Neural cell (in vitro differentiated cells): ENCODE measurements around the gene KCNK13. TPM values are rescaled to one million over a fixed set of nuclear protein-coding genes. Genes with fewer than 3 reads are reported as not detected.

ENCODE experiments used
- H2AFZ ChIP-seq: fragments of 200-600, 300-800 bp; sonication (generic), shearing (Covaris generic); 2 replicates; pipeline ENCODE4 v1.6.0; 2014; ENCODE audit warnings: low read depth, mild to moderate bottlenecking, antibody characterized with exemption, low read length, moderate library complexity
- H3F3A ChIP-seq: fragments of 200-600 bp; shearing (Covaris generic); 2 replicates; pipeline ENCODE4 v1.6.1; 2016; ENCODE audit warnings: mild to moderate bottlenecking, moderate library complexity, mixed read lengths, antibody characterized with exemption, low read length; ENCODE audit not compliant: insufficient read depth, poor library complexity, severe bottlenecking
- H3K27ac ChIP-seq: fragments of 200-600, 300-800 bp; sonication (generic), shearing (Covaris generic); 2 replicates; pipeline ENCODE4 v1.5.1; 2014; ENCODE audit warnings: mild to moderate bottlenecking, low read length, moderate library complexity
- H3K27me3 ChIP-seq: fragments of 300-800, 200-600 bp; sonication (generic), shearing (Covaris generic); 2 replicates; pipeline ENCODE4 v1.6.0; 2014; ENCODE audit warnings: mild to moderate bottlenecking, low read depth, low read length, moderate library complexity; ENCODE audit not compliant: insufficient read depth
- H3K36me3 ChIP-seq: fragments of 300-800, 200-600 bp; sonication (generic), shearing (Covaris generic); 2 replicates; pipeline ENCODE4 v1.5.1; 2014; ENCODE audit warnings: mild to moderate bottlenecking, antibody characterized with exemption, low read length, moderate library complexity; ENCODE audit not compliant: insufficient read depth
- H3K4me2 ChIP-seq: fragments of 300-800, 200-600 bp; sonication (generic), shearing (Covaris generic); 2 replicates; pipeline ENCODE4 v1.6.0; 2014; ENCODE audit warnings: mild to moderate bottlenecking, low read length
- H3K4me3 ChIP-seq: fragments of 300-800, 200-600 bp; sonication (generic), shearing (Covaris generic); 2 replicates; pipeline ENCODE4 v1.5.1; 2014; ENCODE audit warnings: mild to moderate bottlenecking, low read length, moderate library complexity
- H3K79me2 ChIP-seq: fragments of 200-600 bp; shearing (Covaris generic); replicated peaks from 2 replicates; pipeline ENCODE4 v1.6.0; 2014; ENCODE audit warnings: mild to moderate bottlenecking, low read length, moderate library complexity; ENCODE audit not compliant: insufficient read depth
- H3K9ac ChIP-seq: fragments of 300-800, 200-600 bp; sonication (generic), shearing (Covaris generic); 2 replicates; pipeline ENCODE4 v1.6.1; 2016; ENCODE audit warnings: mild to moderate bottlenecking, low read length, mixed read lengths
- H3K9me2 ChIP-seq: fragments of 200-600 bp; shearing (Covaris generic); 2 replicates; pipeline ENCODE4 v1.6.1; 2016; ENCODE audit warnings: mild to moderate bottlenecking, low read length, mixed read lengths; ENCODE audit not compliant: insufficient read depth
- H3K9me3 ChIP-seq: fragments of 200-600, 300-800 bp; sonication (generic), shearing (Covaris generic); 2 replicates; pipeline ENCODE4 v1.6.1; 2016; ENCODE audit warnings: mild to moderate bottlenecking, mixed run types, low read length, moderate library complexity, mixed read lengths
- H4K20me1 ChIP-seq: fragments of 200-600 bp; shearing (Covaris generic); 2 replicates; pipeline ENCODE4 v1.6.1; 2016; ENCODE audit warnings: mild to moderate bottlenecking, mixed run types; ENCODE audit not compliant: insufficient read depth
- EP300 ChIP-seq: fragments of 450-650 bp; conservative IDR thresholded peaks from 2 replicates; pipeline ENCODE4 v1.6.1; 2014; ENCODE audit warnings: antibody characterized with exemption, mild to moderate bottlenecking, moderate library complexity; ENCODE audit not compliant: poor library complexity, severe bottlenecking
- EZH2 ChIP-seq: fragments of 200-600, 300-800 bp; shearing (Covaris generic), sonication (generic); IDR thresholded peaks from 2 replicates; pipeline ENCODE4 v1.6.1; 2014; ENCODE audit warnings: antibody characterized with exemption, low read length, borderline replicate concordance, mild to moderate bottlenecking; ENCODE audit not compliant: insufficient read depth, poor library complexity, severe bottlenecking
- MXI1 ChIP-seq: fragments of 450-650 bp; conservative IDR thresholded peaks from 2 replicates; pipeline ENCODE4 v1.6.1; 2014; ENCODE audit warnings: antibody characterized with exemption, mild to moderate bottlenecking; ENCODE audit not compliant: poor library complexity, severe bottlenecking
- POLR2AphosphoS5 ChIP-seq: IDR thresholded peaks from 2 replicates; pipeline ENCODE4 v1.6.1; 2012
- RAD21 ChIP-seq: fragments of 450-650 bp; conservative IDR thresholded peaks from 2 replicates; pipeline ENCODE4 v1.6.1; 2014; ENCODE audit warnings: antibody characterized with exemption, mild to moderate bottlenecking, moderate library complexity
- SMC3 ChIP-seq: fragments of 450-650 bp; conservative IDR thresholded peaks from 2 replicates; pipeline ENCODE4 v1.6.1; 2014; ENCODE audit warnings: antibody characterized with exemption, mild to moderate bottlenecking, moderate library complexity; ENCODE audit not compliant: poor library complexity
- TAF1 ChIP-seq: IDR thresholded peaks from 2 replicates; pipeline ENCODE4 v1.6.1; 2012; ENCODE audit warnings: low read depth
- polyA plus RNA-seq: library from polyadenylated mRNA; depleted of rRNA; stranded (reverse); fragments of >200 nt; gene quantifications from 2 replicates; pipeline ENCODE4 v1.2.3, GENCODE V29; 2014
- TF ChIP-seq, protein P1 (sequence below): fragments of 450-650 bp; IDR thresholded peaks from 2 replicates; pipeline ENCODE4 v1.5.1; 2014; ENCODE audit warnings: antibody characterized with exemption, mild to moderate bottlenecking, moderate library complexity; ENCODE audit not compliant: poor library complexity, severe bottlenecking
- TF ChIP-seq, protein P2 (sequence below): IDR thresholded peaks from 2 replicates; pipeline ENCODE4 v1.6.1; 2012; ENCODE audit warnings: borderline replicate concordance

KCNK13 gene
- polyA plus RNA-seq, 1 donor from 2014 or later, result 0.11 TPM

DNA sequence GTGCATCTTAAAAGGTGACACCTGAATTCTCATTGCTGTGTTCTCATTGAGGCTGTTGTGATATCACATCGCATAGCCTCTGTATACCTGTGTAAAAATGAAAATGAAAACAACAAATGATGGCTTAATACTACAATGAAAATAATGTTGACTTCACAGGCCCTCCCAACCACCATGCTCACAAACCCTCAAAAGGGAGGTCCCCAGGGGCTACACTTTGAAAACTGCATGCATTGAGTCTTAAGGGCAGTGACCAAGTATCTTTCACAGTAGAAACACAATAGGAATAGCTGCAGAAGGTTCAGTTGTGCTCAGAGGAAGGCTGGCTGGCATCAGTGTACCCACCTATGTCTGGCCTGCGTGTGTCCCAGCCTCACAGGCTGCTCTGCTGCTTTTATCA lies 27.6 kb upstream of the KCNK13 start:
- Histone ChIP-seq H3K4me3 (no peak overlapping the region), H3K27ac (no peak overlapping the region), H3F3A (no peaks in the 10 kb centered on the region), H3K4me2 (no peak overlapping the region), H3K27me3 (no peaks in the 10 kb centered on the region), H2AFZ (no peak overlapping the region), H3K9ac (no peak overlapping the region), H3K9me3 (no peaks in the 10 kb centered on the region), H3K9me2 (no peaks in the 10 kb centered on the region), H4K20me1 (no peaks in the 10 kb centered on the region), H3K36me3 (peaks cover 10% of the 10 kb centered on the region), H3K79me2 (no peaks in the 10 kb centered on the region)
- no peak for TF ChIP-seq EP300
- TF ChIP-seq MXI1, result no peak
- TF ChIP-seq POLR2AphosphoS5, result no peak
- TF ChIP-seq, protein P1, sequence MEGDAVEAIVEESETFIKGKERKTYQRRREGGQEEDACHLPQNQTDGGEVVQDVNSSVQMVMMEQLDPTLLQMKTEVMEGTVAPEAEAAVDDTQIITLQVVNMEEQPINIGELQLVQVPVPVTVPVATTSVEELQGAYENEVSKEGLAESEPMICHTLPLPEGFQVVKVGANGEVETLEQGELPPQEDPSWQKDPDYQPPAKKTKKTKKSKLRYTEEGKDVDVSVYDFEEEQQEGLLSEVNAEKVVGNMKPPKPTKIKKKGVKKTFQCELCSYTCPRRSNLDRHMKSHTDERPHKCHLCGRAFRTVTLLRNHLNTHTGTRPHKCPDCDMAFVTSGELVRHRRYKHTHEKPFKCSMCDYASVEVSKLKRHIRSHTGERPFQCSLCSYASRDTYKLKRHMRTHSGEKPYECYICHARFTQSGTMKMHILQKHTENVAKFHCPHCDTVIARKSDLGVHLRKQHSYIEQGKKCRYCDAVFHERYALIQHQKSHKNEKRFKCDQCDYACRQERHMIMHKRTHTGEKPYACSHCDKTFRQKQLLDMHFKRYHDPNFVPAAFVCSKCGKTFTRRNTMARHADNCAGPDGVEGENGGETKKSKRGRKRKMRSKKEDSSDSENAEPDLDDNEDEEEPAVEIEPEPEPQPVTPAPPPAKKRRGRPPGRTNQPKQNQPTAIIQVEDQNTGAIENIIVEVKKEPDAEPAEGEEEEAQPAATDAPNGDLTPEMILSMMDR, result no peak
- TF ChIP-seq, protein P2, sequence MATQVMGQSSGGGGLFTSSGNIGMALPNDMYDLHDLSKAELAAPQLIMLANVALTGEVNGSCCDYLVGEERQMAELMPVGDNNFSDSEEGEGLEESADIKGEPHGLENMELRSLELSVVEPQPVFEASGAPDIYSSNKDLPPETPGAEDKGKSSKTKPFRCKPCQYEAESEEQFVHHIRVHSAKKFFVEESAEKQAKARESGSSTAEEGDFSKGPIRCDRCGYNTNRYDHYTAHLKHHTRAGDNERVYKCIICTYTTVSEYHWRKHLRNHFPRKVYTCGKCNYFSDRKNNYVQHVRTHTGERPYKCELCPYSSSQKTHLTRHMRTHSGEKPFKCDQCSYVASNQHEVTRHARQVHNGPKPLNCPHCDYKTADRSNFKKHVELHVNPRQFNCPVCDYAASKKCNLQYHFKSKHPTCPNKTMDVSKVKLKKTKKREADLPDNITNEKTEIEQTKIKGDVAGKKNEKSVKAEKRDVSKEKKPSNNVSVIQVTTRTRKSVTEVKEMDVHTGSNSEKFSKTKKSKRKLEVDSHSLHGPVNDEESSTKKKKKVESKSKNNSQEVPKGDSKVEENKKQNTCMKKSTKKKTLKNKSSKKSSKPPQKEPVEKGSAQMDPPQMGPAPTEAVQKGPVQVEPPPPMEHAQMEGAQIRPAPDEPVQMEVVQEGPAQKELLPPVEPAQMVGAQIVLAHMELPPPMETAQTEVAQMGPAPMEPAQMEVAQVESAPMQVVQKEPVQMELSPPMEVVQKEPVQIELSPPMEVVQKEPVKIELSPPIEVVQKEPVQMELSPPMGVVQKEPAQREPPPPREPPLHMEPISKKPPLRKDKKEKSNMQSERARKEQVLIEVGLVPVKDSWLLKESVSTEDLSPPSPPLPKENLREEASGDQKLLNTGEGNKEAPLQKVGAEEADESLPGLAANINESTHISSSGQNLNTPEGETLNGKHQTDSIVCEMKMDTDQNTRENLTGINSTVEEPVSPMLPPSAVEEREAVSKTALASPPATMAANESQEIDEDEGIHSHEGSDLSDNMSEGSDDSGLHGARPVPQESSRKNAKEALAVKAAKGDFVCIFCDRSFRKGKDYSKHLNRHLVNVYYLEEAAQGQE, result no peak
- TF ChIP-seq EZH2, result no peak
- TF ChIP-seq TAF1, result no peak
- no peak for TF ChIP-seq RAD21
- TF ChIP-seq SMC3, result no peak

DNA sequence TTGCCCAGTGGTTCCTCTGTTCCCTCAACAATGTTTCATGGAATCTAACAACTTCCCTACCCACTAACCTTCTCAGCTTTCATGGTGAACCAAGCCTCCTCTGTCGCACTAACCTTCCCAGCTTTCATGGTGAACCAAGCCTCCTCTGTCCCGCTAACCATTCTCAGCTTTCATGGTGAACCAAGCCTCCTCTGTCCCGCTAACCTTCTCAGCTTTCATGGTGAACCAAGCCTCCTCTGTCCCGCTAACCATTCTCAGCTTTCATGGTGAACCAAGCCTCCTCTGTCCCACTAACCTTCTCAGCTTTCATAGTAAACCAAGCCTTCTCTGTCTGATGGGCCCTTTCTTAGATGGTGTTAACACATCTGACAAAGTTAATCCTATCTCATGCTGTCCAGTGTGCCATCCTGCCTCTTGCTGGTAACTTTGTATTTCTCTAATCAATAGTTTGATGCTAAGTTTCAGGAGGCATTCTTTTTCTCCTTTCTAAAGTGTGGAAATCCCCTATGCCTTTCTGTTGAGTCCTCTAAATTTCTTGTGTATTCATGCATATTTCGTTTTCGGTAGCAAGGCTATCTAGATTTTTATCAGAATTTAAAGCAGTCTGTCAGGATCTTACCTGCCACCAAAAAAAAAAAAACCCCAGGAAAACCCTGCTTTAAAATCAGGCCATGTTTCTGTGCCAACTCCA lies 26.8 kb upstream of the KCNK13 start:
- Histone ChIP-seq H3K27me3 (no peaks in the 10 kb centered on the region), H4K20me1 (no peaks in the 10 kb centered on the region), H3K79me2 (no peaks in the 10 kb centered on the region), H3K36me3 (peaks cover 9% of the 10 kb centered on the region), H3K9me3 (no peaks in the 10 kb centered on the region), H3K27ac (no peak overlapping the region), H3K9me2 (no peaks in the 10 kb centered on the region), H3K4me3 (no peak overlapping the region), H3F3A (no peaks in the 10 kb centered on the region), H3K4me2 (no peak overlapping the region), H3K9ac (no peak overlapping the region), H2AFZ (no peak overlapping the region)
- TF ChIP-seq, protein P1, result no peak
- TF ChIP-seq TAF1 (no peak), SMC3 (no peak), EP300 (no peak), EZH2 (no peak), POLR2AphosphoS5 (no peak), MXI1 (no peak), RAD21 (no peak)
- TF ChIP-seq, protein P2, result no peak
